GM12872 (cell line): ENCODE results near the gene DNAJC10.

Experiments
- TF ChIP-seq, protein P1 (sequence below): IDR thresholded peaks from 3 replicates; pipeline ENCODE4 v1.5.1; 2011; ENCODE audit warnings: low read depth, mild to moderate bottlenecking, low read length, moderate library complexity; ENCODE audit not compliant: insufficient read depth

The DNAJC10 gene

GRCh38 chr2:182827182-182827879 lies 111.3 kb downstream of the DNAJC10 start:
- TF ChIP-seq, protein P1, sequence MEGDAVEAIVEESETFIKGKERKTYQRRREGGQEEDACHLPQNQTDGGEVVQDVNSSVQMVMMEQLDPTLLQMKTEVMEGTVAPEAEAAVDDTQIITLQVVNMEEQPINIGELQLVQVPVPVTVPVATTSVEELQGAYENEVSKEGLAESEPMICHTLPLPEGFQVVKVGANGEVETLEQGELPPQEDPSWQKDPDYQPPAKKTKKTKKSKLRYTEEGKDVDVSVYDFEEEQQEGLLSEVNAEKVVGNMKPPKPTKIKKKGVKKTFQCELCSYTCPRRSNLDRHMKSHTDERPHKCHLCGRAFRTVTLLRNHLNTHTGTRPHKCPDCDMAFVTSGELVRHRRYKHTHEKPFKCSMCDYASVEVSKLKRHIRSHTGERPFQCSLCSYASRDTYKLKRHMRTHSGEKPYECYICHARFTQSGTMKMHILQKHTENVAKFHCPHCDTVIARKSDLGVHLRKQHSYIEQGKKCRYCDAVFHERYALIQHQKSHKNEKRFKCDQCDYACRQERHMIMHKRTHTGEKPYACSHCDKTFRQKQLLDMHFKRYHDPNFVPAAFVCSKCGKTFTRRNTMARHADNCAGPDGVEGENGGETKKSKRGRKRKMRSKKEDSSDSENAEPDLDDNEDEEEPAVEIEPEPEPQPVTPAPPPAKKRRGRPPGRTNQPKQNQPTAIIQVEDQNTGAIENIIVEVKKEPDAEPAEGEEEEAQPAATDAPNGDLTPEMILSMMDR: no peak

DNA sequence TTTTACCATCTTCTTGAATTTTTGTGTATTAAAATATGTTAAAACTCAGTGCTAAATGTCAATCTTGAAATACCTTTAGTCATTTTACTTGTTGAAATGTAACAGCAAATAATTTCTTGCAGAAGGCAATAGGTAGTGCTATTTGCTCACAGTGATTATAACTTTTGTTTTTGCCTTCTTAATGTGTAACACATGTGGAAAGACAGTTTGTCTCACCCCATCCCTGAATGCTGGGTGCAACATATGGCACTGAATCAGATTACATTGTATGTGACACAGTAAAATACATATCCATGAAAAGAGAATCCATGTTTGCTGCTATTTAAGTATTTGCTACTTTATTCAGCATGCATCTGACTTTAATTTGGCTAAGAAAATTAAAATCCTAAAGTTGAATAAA lies 115.0 kb downstream of the DNAJC10 start:
- TF ChIP-seq, protein P1: no peak

DNA sequence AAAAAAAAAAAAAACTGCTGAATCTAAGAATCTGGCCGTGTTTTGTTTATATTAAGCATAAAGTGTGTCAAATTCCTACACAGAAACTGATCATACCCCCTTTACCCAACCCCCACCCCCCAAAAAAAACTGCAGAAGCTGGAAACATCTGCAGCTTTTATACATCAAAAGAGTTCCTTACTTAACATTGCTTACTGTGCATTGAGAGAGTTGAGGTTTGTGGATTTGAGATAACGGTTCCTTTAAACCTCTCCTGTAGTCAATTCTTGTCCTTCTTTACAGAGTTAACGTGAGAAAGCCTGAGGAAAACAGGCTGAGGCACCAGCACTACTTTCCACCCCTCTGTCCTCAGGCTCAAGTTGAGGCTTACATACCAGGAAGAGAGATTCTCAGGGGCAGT lies 115.9 kb downstream of the DNAJC10 start:
- TF ChIP-seq, protein P1: no peak

- TF ChIP-seq, protein P1: no peak
Measured at GRCh38 chr2:182833084-182833854, 117.2 kb downstream of the DNAJC10 start.

- TF ChIP-seq, protein P1: no peak
Measured at GRCh38 chr2:182834293-182834692, 118.2 kb downstream of the DNAJC10 start.

DNA sequence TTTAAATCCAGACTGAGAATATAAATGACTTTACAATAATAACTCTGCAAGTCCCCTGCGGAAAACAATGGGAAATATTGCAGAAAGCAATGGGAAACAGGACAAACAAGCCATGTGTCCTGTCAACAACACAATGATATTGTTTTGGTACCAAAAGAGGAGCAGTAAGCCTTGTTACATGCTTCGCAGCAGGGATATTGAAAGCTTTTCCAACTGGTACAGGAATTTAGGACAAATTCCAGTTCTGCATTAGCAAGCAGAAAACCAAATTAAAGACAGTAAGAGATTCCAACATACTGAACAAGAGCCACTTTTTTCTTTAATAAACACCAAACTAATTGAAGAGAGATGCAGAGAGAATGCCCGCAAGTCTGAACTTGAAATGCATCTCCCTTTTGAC lies 120.4 kb downstream of the DNAJC10 start:
- TF ChIP-seq, protein P1: no peak
